Forelimb muscle (tissue), 1 donor: Measurements from ENCODE around the gene CEACAM18. TPM values are rescaled to one million over a fixed set of nuclear protein-coding genes. Genes with fewer than 3 reads are reported as not detected.
"Not testable (repeated sequence)": the region's sequence is repeated elsewhere in the genome, so short reads cannot be mapped to it uniquely, and the experiment has no call there.

ENCODE experiments used
- DNase-seq: peaks from one replicate; pipeline ENCODE4 v3.0.0-alpha.2; 2013; ENCODE audit warnings: low read depth
- polyA plus RNA-seq: library from polyadenylated mRNA; unstranded; fragments of 120-200 nt; gene quantifications from one replicate; pipeline ENCODE4 v1.2.1, GENCODE V29; 2013; ENCODE audit not compliant: insufficient read length

The CEACAM18 gene
- not detected for polyA plus RNA-seq

GRCh38 chr19:51478381-51479234, at the start of gene CEACAM18:
Gene CEACAM18 (plus strand): TSS chr19:51478539.
- DNase-seq: no peak

- DNase-seq: no peak
Measured at GRCh38 chr19:51430221-51430620, 48.1 kb upstream of the CEACAM18 start.

- DNase-seq: no peak
Measured at GRCh38 chr19:51431124-51431523, 47.2 kb upstream of the CEACAM18 start.

GRCh38 chr19:51433043-51433442, 45.3 kb upstream of the CEACAM18 start:
- no peak for DNase-seq

GRCh38 chr19:51434456-51434855, 43.9 kb upstream of the CEACAM18 start:
- no peak for DNase-seq

- DNase-seq: no peak
Measured at GRCh38 chr19:51439021-51439465, 39.3 kb upstream of the CEACAM18 start.

GRCh38 chr19:51440052-51440451, 38.3 kb upstream of the CEACAM18 start:
- DNase-seq: no peak

- DNase-seq: no peak
Measured at GRCh38 chr19:51440846-51441409, 37.4 kb upstream of the CEACAM18 start.

- DNase-seq: no peak
Measured at GRCh38 chr19:51441410-51442390, 36.6 kb upstream of the CEACAM18 start.

GRCh38 chr19:51447510-51447909, 30.8 kb upstream of the CEACAM18 start:
- not testable (repeated sequence) for DNase-seq

- DNase-seq: no peak
Measured at GRCh38 chr19:51448011-51448410, 30.3 kb upstream of the CEACAM18 start.

GRCh38 chr19:51448411-51449016, 29.8 kb upstream of the CEACAM18 start:
- no peak for DNase-seq

- no peak for DNase-seq
Measured at GRCh38 chr19:51450730-51451307, 27.5 kb upstream of the CEACAM18 start.

- no peak for DNase-seq
Measured at GRCh38 chr19:51456541-51457290, 21.6 kb upstream of the CEACAM18 start.

- no peak for DNase-seq
Measured at GRCh38 chr19:51457351-51458013, 20.9 kb upstream of the CEACAM18 start.

GRCh38 chr19:51458051-51458645, 20.2 kb upstream of the CEACAM18 start, which contains the start of gene SIGLEC8:
Gene SIGLEC8 (minus strand): TSS chr19:51458454. CDS start chr19:51458387, 67 bp downstream.
- no peak for DNase-seq

GRCh38 chr19:51458899-51459505, 19.3 kb upstream of the CEACAM18 start:
- no peak for DNase-seq

GRCh38 chr19:51460164-51460992, 18.0 kb upstream of the CEACAM18 start:
- DNase-seq: no peak
